ENCODE results near the gene FN3KRP. TPM values are rescaled to one million over a fixed set of nuclear protein-coding genes. Genes with fewer than 3 reads are reported as not detected.

The FN3KRP gene
- total RNA-seq, 1 experiment from 2014 or later: 60.9 TPM

- no peak for DNase-seq
- Histone ChIP-seq H3K27ac (no peak overlapping the region), H3K27me3 (no peaks in the 10 kb centered on the region), H3K4me1 (peaks cover 7% of the 10 kb centered on the region), H3K36me3 (no peaks in the 10 kb centered on the region), H3K9me3 (replicated peaks) (0 out of 2 replicates have a peak, but pooled peaks cover 8% of the 10 kb centered on the region), H3K4me3 (no peak overlapping the region)
These were observed 35.0 kb upstream of the FN3KRP start for GRCh38 chr17:82681547-82681946.

- Histone ChIP-seq H3K27me3 (no peaks in the 10 kb centered on the region), H3K36me3 (no peaks in the 10 kb centered on the region), H3K27ac (no peak overlapping the region), H3K4me1 (peaks cover 11% of the 10 kb centered on the region), H3K9me3 (replicated peaks) (0 out of 2 replicates have a peak, but pooled peaks cover 8% of the 10 kb centered on the region), H3K4me3 (no peak overlapping the region)
- DNase-seq: no peak
These were observed 33.0 kb upstream of the FN3KRP start for GRCh38 chr17:82683534-82683933.

- Histone ChIP-seq H3K36me3 (no peaks in the 10 kb centered on the region), H3K9me3 (replicated peaks) (0 out of 2 replicates have a peak, but pooled peaks cover 8% of the 10 kb centered on the region), H3K27me3 (no peaks in the 10 kb centered on the region), H3K4me1 (peaks cover 11% of the 10 kb centered on the region), H3K4me3 (no peak overlapping the region), H3K27ac (no peak overlapping the region)
- no peak for DNase-seq
These were observed 32.2 kb upstream of the FN3KRP start for GRCh38 chr17:82684228-82684841.

- Histone ChIP-seq H3K9me3 (replicated peaks) (0 out of 2 replicates have a peak, but pooled peaks cover 8% of the 10 kb centered on the region), H3K4me3 (no peak overlapping the region), H3K4me1 (peaks cover 11% of the 10 kb centered on the region), H3K36me3 (no peaks in the 10 kb centered on the region), H3K27me3 (no peaks in the 10 kb centered on the region), H3K27ac (no peak overlapping the region)
- DNase-seq: no peak
These were observed 31.2 kb upstream of the FN3KRP start for GRCh38 chr17:82685291-82685690.

GRCh38 chr17:82686366-82687324, 29.9 kb upstream of the FN3KRP start:
- H3K36me3 ChIP-seq: no peaks in the 10 kb centered on the region
- no peak overlapping the region for H3K4me3 ChIP-seq
- no peak for DNase-seq
- H3K4me1 ChIP-seq: peaks cover 11% of the 10 kb centered on the region
- no peak overlapping the region for H3K27ac ChIP-seq
- 0 out of 2 replicates have a peak, but pooled peaks cover 2% of the 10 kb centered on the region for H3K9me3 ChIP-seq (replicated peaks)
- H3K27me3 ChIP-seq: no peaks in the 10 kb centered on the region

GRCh38 chr17:82687375-82687861, 29.1 kb upstream of the FN3KRP start:
- peaks cover 11% of the 10 kb centered on the region for H3K4me1 ChIP-seq
- no peak overlapping the region for H3K4me3 ChIP-seq
- no peaks in the 10 kb centered on the region for H3K9me3 ChIP-seq (replicated peaks)
- peak; percentile 71 to 86 for DNase-seq
- H3K27me3 ChIP-seq: no peaks in the 10 kb centered on the region
- no peak overlapping the region for H3K27ac ChIP-seq
- H3K36me3 ChIP-seq: no peaks in the 10 kb centered on the region

GRCh38 chr17:82687871-82688270, 28.6 kb upstream of the FN3KRP start:
- H3K4me3 ChIP-seq: no peak overlapping the region
- no peaks in the 10 kb centered on the region for H3K36me3 ChIP-seq
- peaks cover 11% of the 10 kb centered on the region for H3K4me1 ChIP-seq
- H3K27ac ChIP-seq: no peak overlapping the region
- DNase-seq: no peak
- no peaks in the 10 kb centered on the region for H3K27me3 ChIP-seq
- no peaks in the 10 kb centered on the region for H3K9me3 ChIP-seq (replicated peaks)

- H3K4me3 ChIP-seq: no peak overlapping the region
- H3K4me1 ChIP-seq: peaks cover 11% of the 10 kb centered on the region
- H3K27ac ChIP-seq: no peak overlapping the region
- DNase-seq: no peak
- H3K27me3 ChIP-seq: no peaks in the 10 kb centered on the region
- H3K36me3 ChIP-seq: no peaks in the 10 kb centered on the region
- H3K9me3 ChIP-seq (replicated peaks): no peaks in the 10 kb centered on the region; the same call in 1 of the 2 replicates
These were observed 27.4 kb upstream of the FN3KRP start for GRCh38 chr17:82689077-82689476.

- no peaks in the 10 kb centered on the region for H3K27me3 ChIP-seq
- no peak overlapping the region for H3K27ac ChIP-seq
- H3K36me3 ChIP-seq: no peaks in the 10 kb centered on the region
- DNase-seq: no peak
- H3K4me1 ChIP-seq: peaks cover 11% of the 10 kb centered on the region
- H3K9me3 ChIP-seq (replicated peaks): peaks cover 6% of the 10 kb centered on the region
- H3K4me3 ChIP-seq: no peak overlapping the region
These were observed 25.6 kb upstream of the FN3KRP start for GRCh38 chr17:82690786-82691489.

- H3K36me3 ChIP-seq: no peaks in the 10 kb centered on the region
- no peaks in the 10 kb centered on the region for H3K27me3 ChIP-seq
- peaks cover 6% of the 10 kb centered on the region for H3K9me3 ChIP-seq (replicated peaks)
- peaks cover 10% of the 10 kb centered on the region for H3K4me1 ChIP-seq
- no peak overlapping the region for H3K4me3 ChIP-seq
- no peak for DNase-seq
- no peak overlapping the region for H3K27ac ChIP-seq
These were observed 24.8 kb upstream of the FN3KRP start for GRCh38 chr17:82691714-82692113.

- no peak overlapping the region for H3K27ac ChIP-seq
- peaks cover 4% of the 10 kb centered on the region for H3K4me1 ChIP-seq
- H3K4me3 ChIP-seq: no peak overlapping the region
- DNase-seq: no peak
- no peaks in the 10 kb centered on the region for H3K27me3 ChIP-seq
- H3K9me3 ChIP-seq (replicated peaks): peaks cover 6% of the 10 kb centered on the region
- no peaks in the 10 kb centered on the region for H3K36me3 ChIP-seq
These were observed 24.2 kb upstream of the FN3KRP start for GRCh38 chr17:82692268-82692667.

GRCh38 chr17:82693168-82693867, 23.2 kb upstream of the FN3KRP start:
- Histone ChIP-seq H3K4me3 (no peak overlapping the region), H3K27ac (no peak overlapping the region), H3K36me3 (no peaks in the 10 kb centered on the region), H3K4me1 (no peaks in the 10 kb centered on the region), H3K9me3 (replicated peaks) (peaks cover 6% of the 10 kb centered on the region), H3K27me3 (no peaks in the 10 kb centered on the region)
- no peak for DNase-seq

- Histone ChIP-seq H3K4me3 (no peak overlapping the region), H3K27ac (no peak overlapping the region)
These were observed 21.9 kb upstream of the FN3KRP start for GRCh38 chr17:82694647-82695046.

GRCh38 chr17:82696259-82696658, 20.2 kb upstream of the FN3KRP start:
- H3K27me3 ChIP-seq: no peaks in the 10 kb centered on the region
- no peak for DNase-seq
- no peak overlapping the region for H3K4me3 ChIP-seq
- no peak overlapping the region for H3K27ac ChIP-seq
- peaks cover 6% of the 10 kb centered on the region for H3K9me3 ChIP-seq (replicated peaks)
- no peaks in the 10 kb centered on the region for H3K4me1 ChIP-seq
- H3K36me3 ChIP-seq: no peaks in the 10 kb centered on the region

More at GRCh38 chr17:82694647-82695046, 21.9 kb upstream of the FN3KRP start:
- peaks cover 6% of the 10 kb centered on the region for H3K9me3 ChIP-seq (replicated peaks)
- DNase-seq: no peak
- no peaks in the 10 kb centered on the region for H3K27me3 ChIP-seq
- H3K36me3 ChIP-seq: no peaks in the 10 kb centered on the region
- H3K4me1 ChIP-seq: no peaks in the 10 kb centered on the region
